CD1c-positive myeloid dendritic cell (primary cell): ENCODE results near the gene PMEPA1.
"Not testable (repeated sequence)": the region's sequence is repeated elsewhere in the genome, so short reads cannot be mapped to it uniquely, and the experiment has no call there.

Source experiments
- DNase-seq: peaks from one replicate; pipeline ENCODE4 v3.0.0-alpha.2; 2016; ENCODE audit errors: extremely low spot score

The PMEPA1 gene

DNA sequence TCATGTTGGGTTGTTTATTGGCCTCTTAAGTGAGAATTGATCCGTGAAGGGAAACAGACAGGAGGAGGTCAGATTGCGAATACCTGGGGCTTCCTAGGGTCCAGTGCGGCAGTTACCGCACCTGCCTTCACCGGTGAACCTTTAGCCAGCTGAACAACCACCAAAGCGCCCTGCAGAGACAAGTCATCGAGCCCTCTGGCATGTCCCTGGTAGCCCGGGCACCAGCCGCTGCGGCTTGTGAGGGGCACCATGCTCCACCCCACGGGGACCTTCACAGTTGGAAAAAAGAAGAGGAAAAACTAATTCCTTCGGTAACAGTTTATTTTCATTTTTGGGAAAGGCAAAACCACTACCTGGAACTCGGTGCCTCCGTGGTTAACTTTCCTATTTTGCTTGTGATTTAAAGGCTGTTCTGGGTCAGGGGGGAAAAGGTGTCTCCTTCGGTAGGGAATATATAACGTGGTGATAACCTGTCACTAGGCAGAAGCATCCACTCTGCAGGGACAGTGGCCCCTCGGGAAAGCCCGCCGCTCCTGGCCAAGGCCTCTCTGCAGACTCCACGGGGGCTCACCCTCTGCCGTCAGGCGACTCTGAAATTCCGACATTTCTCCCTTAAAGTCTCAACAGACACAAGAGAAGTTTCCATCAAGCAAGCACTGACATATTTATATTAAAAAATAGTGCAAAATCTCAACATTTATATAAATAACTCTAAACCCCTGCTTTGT lies 58.9 kb downstream of the PMEPA1 start:
- DNase-seq: no peak

DNA sequence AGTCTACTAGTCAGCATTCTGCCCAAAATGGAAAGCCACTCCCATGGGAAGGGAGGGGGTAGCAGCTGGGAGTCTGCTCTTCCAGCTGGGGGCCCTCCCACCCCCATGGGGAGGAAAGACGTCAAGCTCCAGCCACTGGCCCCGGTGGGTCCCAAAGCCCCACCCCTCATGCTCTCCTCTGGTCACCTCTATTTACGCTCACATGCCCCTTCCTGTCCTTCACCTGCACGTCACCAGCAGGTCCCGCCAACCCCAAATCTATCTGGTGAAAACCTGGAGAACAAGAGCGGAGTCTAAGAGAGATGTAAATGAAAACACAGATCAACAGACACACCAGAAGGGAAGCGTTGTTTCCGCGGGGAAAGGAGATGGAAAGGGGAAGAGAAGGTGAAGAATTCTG lies 59.5 kb downstream of the PMEPA1 start:
- no peak for DNase-seq

DNA sequence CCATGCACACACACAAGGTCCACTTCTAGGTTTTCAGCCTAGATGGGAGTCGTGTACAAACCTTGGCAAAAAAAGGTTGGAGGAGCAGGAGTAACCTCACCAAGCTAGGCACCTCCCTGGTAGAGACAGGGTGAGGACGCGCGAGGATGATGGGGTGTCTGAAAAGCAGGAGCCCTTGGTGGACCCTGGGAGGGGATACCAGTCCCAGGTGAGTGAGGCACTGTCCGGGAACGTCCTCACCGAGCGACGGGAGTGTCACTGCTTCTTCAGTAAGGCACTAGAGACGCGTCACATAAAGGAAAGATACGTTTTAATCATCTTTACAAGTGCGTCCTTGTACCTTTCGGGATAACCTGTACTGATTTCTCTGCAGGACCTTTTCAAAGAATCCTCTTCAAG lies 60.2 kb downstream of the PMEPA1 start:
- DNase-seq: no peak

DNA sequence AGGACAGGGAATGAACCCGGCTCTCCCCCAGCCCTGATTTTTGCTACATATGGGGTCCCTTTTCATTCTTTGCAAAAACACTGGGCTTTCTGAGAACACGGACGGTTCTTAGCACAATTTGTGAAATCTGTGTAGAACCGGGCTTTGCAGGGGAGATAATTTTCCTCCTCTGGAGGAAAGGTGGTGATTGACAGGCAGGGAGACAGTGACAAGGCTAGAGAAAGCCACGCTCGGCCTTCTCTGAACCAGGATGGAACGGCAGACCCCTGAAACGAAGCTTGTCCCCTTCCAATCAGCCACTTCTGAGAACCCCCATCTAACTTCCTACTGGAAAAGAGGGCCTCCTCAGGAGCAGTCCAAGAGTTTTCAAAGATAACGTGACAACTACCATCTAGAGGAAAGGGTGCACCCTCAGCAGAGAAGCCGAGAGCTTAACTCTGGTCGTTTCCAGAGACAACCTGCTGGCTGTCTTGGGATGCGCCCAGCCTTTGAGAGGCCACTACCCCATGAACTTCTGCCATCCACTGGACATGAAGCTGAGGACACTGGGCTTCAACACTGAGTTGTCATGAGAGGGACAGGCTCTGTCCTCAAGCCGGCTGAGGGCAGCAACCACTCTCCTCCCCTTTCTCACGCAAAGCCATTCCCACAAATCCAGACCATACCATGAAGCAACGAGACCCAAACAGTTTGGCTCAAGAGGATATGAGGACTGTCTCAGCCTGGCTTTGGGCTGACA lies 60.8 kb downstream of the PMEPA1 start:
- no peak for DNase-seq

DNA sequence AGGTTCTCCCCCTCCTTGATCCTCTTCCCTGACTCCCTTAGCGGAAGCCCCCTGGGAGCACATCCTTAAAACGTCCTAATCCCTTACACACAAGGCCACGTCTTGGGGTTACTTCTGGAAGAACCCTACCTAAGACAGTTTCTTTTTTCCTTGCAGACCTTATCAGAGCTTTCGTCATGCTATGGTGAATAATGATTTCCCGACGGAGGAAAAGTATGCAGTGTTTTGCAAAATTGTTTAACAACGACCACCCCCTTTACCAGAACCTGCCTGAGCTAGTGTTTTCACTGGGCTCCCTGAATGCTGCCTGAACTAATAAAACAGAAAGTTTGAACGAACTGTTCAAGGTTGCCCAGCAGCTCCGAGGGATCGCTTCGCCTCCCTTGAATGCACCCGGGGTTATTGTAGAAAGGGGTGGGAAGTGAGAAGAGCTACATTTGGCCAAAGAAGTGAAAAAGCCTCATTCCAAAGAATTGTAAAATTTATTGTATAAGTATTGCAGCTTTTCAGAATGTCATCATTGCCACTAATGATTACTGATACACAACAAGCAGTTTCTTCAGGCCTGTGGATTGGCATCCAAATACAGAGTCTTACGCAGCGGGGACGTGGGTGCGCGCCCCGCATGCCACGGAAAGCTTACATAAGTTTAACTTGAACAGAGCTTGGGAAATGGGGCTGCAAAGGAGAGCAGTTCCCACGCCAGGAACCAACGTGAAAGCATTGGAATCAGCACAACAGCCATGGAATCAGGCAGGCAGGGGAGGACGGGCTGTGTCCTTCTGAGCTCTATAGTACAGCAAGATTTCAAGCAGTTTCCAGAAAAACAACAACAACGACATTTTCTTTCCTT lies 61.7 kb downstream of the PMEPA1 start:
- DNase-seq: no peak

DNA sequence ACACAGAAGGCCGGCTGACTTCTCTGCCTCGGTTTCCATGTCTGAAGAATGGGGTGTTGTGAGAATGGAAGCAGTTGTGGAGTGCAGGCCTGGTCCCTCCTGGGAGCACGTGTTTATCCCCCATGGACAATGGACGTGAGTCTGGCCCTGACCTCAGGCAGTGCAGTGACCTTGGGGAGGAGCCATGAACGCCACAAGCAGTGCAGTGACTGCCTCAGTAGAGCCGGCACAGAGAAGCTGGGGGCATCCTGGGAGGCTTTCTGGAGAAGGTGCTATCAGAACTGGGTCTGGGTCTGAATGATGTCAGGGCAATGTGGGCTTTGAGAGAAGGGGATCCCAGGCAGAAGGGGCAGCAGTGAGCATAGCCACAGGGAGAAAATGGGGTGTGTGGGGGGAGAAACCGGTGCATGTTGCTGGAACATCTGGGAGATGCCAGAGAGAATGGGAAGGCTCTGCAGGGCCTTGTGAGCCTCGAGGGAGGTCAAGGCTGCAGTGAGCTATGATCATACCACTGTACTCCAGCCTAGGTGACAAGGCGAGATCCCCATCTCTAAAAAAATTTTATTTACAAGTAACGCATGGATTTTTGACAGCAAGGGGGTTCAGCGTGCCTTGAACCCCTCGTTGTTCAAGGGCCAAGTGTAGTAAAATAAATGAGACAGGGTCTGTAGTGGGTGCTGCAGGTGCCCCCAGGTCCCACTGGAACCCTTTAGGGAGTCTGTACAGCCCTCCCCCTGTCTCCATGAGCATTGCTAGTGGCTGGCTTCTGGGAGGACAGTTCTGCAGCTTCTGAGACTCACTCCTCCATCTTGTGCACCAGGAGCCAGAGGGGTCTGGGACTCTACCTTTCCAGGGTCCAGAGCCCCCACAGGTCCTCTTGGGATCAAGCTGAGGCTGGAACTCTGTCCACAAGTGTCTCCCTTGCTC lies 62.5 kb downstream of the PMEPA1 start:
- no peak for DNase-seq

DNA sequence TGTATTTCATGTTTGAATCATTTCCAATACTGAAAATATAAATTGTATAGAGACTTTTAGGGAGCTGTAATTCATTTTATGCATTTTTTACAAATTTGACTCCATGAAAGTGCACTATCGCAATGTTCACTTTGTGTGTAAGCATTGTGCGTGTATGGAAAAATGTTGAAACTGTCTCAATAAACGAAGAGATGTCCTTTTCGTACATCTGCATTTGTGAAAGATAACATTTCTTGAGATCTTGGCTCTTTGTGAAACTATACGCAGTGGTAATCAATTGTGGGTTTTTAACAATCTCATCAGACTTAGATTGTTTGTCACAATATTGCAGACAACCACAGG lies 70.9 kb downstream of the PMEPA1 start:
- no peak for DNase-seq

DNA sequence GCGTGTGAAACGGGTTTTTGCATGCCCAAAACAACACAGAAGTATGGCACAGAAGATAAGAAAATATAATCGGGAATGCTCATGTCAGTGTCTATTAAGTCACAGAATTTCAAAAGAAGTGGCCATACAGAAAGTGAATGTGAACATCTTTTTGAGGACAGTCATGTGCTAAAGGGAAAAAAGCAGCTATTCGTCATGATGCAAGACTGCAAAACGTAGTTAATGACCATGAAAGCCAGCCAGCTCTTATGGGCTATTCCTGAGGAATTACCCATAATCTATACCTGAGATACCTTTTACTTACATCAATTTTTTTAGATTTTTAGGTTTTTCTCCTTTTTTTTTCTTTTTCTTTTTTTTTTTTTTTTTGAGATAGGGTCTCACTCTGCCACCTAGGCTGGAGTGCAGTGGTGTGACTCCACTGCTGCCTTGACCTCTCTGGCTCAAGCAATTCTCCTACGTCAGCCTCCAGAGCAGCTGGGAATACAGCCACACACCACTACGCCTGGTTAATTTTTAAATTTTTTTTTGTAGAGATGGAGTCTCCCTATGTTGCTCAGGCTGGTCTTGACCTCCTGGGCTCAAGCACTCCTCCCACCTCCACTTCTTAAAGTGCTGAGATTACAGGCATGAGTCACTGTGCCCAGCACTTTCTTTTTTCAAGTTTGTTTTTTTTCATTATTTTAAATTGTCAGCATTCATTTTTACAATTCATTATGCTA lies 71.5 kb downstream of the PMEPA1 start:
- no peak for DNase-seq

DNA sequence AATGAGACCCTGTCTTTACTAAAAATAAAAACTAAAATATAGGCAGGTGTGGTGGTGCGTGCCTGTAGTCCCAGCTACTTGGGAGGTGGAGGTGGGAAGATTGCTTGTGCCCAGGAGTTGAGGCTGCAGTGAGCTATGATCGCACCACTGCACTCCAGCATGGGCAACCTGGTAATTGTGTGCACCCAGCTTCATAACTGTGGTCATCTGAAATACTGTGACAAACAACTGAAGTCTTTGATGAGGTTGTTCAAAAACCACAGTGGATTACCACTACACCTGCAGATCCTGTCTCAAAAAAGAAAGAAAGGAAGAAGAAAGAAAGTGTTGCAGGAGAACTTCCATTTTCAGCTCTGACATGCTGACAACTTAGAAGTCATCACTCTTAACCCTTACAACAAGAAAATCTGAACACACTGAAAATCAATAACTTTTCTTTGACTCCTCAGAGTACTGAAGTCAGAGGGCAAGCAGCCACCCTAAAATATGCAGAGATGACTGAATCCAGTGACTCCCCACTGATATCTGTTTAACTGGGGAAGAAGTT lies 75.8 kb downstream of the PMEPA1 start:
- no peak for DNase-seq

DNA sequence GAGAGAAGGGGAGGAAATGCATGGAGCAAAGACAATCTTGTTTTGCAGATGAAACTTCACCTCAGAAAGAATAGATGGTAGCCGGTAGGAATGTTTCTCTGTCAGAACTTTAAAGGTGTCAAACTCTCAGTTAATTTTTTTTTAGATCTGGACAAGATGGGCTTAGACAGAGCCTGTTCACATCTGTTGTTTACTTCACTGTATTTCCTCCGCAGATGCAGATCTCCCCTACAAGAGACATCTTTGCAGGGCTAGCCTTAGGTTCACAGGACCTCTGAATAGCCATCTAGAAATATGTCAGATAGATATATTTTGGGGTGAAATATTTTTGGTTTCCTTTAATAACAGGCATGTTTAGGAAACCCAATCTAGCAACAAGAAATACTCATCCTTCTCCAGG lies 77.5 kb downstream of the PMEPA1 start:
- DNase-seq: no peak

DNA sequence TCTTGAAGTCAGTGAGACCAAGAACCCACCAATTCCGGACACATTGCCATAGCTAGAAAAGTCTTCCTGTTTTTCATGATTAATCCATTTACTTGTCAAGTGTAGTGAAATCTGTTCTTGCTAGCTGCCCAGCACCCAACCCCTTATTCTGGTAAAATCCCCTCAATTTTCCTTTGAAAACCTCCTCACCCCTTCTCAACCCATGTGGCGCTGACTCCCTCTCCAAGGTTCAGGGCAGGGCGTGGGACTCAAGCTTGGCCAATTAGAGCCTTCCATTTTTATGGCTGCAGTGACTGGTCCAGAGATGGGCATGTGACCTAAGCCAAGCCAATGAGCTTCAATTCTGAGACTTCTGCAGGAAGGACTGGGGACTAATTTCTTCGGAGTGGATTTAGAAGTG lies 79.8 kb downstream of the PMEPA1 start:
- peak; percentile 46 for DNase-seq

DNA sequence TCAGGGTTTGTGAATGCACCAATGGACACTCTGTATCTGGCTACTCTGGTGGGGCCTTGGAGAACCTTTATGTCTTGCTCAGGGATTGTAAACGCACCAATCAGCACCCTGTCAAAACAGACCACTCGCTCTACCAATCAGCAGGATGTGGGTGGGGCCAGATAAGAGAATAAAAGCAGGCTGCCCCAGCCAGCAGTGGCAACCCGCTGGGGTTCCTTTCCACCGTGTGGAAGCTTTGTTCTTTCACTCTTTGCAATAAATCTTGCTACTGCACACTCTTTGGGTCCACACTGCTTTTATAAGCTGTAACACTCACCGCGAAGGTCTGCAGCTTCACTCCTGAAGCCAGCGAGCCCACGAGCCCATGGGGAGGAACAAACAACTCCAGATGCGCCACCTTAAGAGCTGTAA lies 80.3 kb downstream of the PMEPA1 start:
- DNase-seq: not testable (repeated sequence)

DNA sequence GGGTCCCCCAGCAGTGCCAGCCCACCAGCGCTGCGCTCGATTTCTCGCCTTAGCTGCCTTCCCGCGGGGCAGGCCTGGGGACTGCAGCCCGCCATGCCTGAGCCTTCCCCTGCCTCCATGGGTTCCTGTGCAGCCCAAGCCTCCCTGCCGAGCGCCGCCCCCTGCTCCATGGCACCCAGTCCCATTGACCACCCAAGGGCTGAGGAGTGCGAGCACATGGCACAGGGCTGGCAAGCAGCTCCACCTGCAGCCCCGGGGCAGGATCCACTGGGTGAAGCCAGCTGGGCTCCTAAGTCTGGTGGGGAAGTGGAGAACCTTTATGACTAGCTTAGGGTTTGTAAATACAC lies 80.9 kb downstream of the PMEPA1 start:
- DNase-seq: not testable (repeated sequence)

DNA sequence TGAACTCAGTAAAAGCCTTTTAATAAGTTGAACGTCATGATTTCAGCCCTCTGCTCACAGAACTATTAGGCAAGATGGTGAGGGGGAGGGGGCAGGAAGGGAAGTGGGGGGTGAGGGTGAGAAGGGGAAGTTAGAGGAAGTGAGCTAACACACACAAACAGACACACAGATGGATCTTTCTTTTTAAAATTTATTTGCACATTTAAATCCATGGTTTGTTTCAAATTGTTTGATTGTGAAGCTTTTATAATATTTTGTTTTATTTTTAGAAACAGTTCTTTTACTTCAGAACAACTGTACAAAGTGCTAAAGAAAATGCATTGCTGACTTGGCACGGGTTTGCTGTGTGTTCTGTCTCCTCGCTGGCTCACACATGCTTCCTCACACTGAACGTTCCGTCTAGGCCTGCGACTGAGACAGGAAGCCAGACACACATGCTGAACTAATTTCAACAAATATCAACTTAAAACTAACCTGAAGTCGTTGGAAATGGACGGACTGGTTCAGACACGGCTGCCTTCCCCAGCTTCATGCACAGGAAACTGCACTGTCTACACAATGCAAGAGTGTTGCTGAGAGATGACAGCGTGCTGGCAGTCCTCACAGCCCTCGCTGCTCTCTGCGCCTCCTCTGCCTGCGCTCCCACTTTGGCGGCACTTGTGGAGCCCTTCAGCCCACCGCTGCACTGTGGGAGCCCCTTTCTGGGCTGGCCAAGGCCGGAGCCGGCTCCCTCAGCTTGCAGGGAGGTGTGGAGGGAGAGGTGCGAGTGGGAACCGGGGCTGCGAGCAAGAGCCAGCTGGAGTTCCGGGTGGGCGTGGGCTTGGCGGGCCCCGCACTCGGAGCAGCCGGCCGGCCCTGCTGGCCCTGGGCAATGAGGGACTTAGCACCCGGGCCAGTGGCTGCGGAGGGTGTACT lies 81.5 kb downstream of the PMEPA1 start:
- DNase-seq: peak; percentile 84

DNA sequence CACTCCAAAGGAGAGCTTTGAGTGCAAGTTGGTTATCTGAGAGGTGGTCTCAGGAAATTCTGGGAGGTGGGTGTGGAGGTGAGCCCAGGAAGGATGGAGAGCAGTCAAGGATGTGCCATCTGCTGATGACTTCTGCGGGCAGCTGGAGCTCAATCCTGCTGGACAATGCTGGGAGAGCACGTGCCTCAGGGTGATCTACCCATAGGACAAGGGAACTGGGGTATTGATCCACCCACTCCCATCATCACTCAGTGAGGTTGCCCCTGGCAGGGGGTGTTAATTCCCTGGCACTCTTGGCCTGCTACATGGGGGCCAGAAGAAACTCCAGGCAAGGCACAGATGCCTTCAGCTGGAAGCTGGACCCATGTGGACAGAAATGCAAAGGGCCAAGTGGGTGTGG lies 82.5 kb downstream of the PMEPA1 start:
- no peak for DNase-seq

DNA sequence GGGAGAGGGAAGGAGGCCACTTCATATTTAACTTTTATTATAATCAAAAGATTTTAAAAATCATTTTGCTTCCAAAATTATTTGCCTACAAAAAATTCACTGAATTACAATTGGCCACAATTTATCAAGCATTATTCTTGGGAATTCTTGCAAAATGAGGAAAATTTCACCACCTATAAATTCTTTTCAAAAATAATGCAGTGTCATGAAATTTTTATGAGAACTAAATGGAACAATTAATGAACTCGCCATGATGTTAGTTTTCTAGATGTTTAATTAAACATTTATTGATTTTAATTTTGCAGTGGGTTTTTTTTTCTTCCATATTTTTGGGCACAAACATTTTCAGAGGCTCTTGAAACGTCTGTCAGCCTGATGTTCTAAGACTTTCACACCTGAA lies 83.8 kb downstream of the PMEPA1 start:
- no peak for DNase-seq

DNA sequence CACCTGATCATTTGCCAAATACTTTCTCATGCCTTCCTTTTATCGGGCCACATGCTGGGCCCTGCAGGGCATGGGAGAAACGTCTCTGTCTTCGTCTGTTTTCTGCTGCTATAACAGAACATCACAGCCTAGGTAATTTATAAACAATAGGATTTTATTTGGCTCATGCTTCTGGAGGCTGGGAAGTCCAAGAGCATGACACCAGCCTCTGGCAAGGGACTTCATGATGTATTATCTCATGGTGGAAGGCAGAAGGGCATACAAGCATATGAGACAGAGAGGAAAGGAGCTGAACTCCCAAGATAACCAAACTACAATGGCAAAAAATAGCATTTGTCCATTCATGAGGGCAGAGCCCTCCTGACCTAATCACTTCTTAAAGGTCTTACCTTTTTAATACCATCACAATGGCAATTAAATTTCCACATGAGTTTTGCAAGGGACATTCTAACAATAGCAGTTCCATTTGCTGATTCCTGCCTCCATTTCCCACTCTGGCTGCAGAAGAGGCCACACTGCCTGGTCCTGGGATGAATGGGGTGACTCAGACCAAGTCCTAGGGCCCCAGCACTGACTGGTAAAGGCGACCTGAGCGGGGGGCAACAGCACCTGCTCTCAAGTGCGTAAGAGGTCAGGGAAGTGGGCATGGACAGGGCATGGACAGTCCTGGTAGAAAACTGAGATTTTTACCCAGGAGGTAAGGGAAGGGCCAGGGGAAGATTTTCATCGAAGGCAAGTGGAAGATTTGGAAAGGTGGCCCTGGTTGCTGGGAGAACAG lies 84.4 kb downstream of the PMEPA1 start:
- no peak for DNase-seq

DNA sequence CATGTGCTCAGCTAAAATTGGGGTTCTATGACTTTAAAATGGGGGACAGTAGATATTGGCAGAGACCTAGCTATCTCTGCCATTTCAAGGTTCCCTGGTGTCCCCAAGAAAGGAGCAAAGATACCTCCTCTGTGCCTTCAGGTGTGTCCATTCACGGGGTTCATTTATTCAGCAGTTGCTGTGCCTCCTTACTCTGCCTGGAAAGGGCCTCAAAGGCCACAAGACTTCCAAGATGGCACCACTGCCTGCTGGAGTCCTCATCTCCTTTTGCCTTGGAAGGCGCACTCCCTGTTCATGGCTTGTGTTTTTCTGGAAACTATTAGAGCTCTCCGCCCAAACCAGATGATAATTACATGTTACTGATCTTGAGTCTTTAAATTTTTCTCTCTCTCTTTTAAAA lies 85.7 kb downstream of the PMEPA1 start:
- DNase-seq: no peak
